Adrenal gland (tissue), 12 donors: Measurements from ENCODE around the gene SYNM. TPM values are rescaled to one million over a fixed set of nuclear protein-coding genes. Genes with fewer than 3 reads are reported as not detected.

Experiments
- DNase-seq, 7 donors: peaks; one replicate each; pipeline ENCODE4 v3.0.0-alpha.2; 2019 to 2020
- H3K27ac ChIP-seq, 5 donors: fragments of 200-600 bp; sonication (generic) in 4 of 5; 1 replicate in 3 of 5; 2 replicates in 2 of 5; pipeline versions ENCODE4 v1.5.1 to v1.8.0; 2016 to 2020; ENCODE audit warnings: mild to moderate bottlenecking in 1 of 5
- H3K27me3 ChIP-seq: fragments of 200-600 bp; 2 replicates; pipeline ENCODE4 v1.8.0; 2021
- H3K36me3 ChIP-seq, 2 donors: fragments of 200-600 bp; replicated peaks in 1 of 2; 1 replicate in 1 of 2; 2 replicates in 1 of 2; pipeline versions ENCODE4 v1.5.1 to v1.8.0; 2018 to 2022
- H3K4me1 ChIP-seq, 2 donors: fragments of 200-600 bp; replicated peaks in 1 of 2; 1 replicate in 1 of 2; 2 replicates in 1 of 2; pipeline versions ENCODE4 v1.5.1 to v1.8.0; 2018 to 2021
- H3K4me3 ChIP-seq, 4 donors: fragments of 200-600 bp; sonication (generic) in 3 of 4; one replicate each; pipeline ENCODE4 v1.5.1; 2016 to 2018
- H3K9me3 ChIP-seq, 3 donors: fragments of 200-600 bp; sonication (generic) in 1 of 3; replicated peaks in 1 of 3; 1 replicate in 2 of 3; 2 replicates in 1 of 3; pipeline versions ENCODE4 v1.5.1 to v1.8.0; 2016 to 2021
- POLR2A ChIP-seq, 2 donors: fragments of 450-650 bp; IDR thresholded peaks; one replicate each; pipeline ENCODE4 v1.6.1; 2017; ENCODE audit warnings: antibody characterized with exemption in 2 of 2, mild to moderate bottlenecking in 2 of 2, moderate library complexity in 1 of 2
- WGBS, 4 donors: extraction: QIAGEN DNeasy Blood & Tissue Kit in 2 of 4; methylation state at CpG; one replicate each; pipeline versions ENCODE4 v1.1.5 to v1.1.7; 2013 to 2017; 5-methylcytosine and 5-hydroxymethylcytosine counted together
- intact Hi-C, 2 donors: fragments of 100-400 bp; cut with DNase I; formaldehyde crosslinking; loops; one replicate each; pipeline versions ENCODE4 v1.14.1 to v1.15.0; 2022 to 2023
- polyA plus RNA-seq, 3 donors: library from polyadenylated mRNA; stranded (reverse); fragments of 200-250 nt in 2 of 3; fragments of 350-450 nt in 1 of 3; fragmentation: Illumina TruSeq in 1 of 3; extraction: RNeasy Lipid Tissue Mini Kit (QIAGEN cat#74804) in 1 of 3; gene quantifications; one replicate each; pipeline ENCODE4 v1.2.3, GENCODE V29; 2013 to 2014
- total RNA-seq, 9 donors: library from RNA; depleted of rRNA in 4 of 9; stranded (reverse); fragments of >200 nt in 4 of 9; fragments of 120-200 nt in 1 of 9; fragmentation: NEBNext Ultra II Directional in 1 of 9; extraction: Animal tissue kit (Norgen Biotek cat#: 25700) in 1 of 9; gene quantifications; one replicate each; pipeline versions ENCODE4 v1.1.0 to v1.2.4, GENCODE V29; 2013 to 2023
- TF ChIP-seq, protein P1 (sequence below), 6 experiments: fragments of 450-650 bp in 4 of 6; fragments of 200-600 bp in 2 of 6; sonication (generic) in 1 of 6; IDR thresholded peaks; 1 replicate in 5 of 6; 2 replicates in 1 of 6; pipeline versions ENCODE4 v1.5.1 to v1.8.0; 2016 to 2021; ENCODE audit warnings: antibody characterized with exemption in 6 of 6, mild to moderate bottlenecking in 2 of 6, moderate library complexity in 1 of 6
- donor health status: healthy with polysubstance abuse.
- donor health status: Bipolar disorder and iron deficiency.
- donor health status: DM: yes; HTN: yes; CAD: no.
- donor health status: DM: no; HTN: no; CAD: no.
- donor health status: DM: no; HTN: no; CAD: no.
- donor health status: DM: yes; HTN: yes; CAD: no.

SYNM gene
- total and polyA plus RNA-seq, 12 donors = 9.3 to 44.6 (median 33.2) TPM

DNA sequence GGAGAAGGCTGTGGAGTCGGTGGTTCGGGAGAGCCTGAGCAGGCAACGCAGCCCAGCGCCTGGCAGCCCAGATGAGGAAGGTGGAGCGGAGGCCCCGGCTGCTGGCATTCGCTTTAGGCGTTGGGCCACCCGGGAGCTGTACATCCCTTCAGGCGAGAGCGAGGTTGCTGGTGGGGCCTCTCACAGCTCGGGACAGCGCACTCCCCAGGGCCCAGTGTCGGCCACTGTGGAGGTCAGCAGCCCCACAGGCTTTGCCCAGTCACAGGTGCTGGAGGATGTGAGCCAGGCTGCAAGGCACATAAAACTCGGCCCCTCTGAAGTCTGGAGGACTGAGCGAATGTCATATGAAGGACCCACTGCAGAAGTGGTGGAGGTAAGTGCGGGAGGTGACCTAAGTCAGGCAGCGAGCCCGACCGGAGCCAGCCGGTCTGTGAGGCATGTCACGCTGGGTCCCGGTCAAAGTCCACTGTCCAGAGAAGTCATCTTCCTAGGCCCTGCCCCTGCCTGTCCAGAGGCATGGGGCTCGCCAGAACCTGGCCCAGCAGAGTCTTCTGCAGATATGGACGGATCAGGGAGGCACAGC lies 26.7 kb downstream of the SYNM start:
- TF ChIP-seq, protein P1, sequence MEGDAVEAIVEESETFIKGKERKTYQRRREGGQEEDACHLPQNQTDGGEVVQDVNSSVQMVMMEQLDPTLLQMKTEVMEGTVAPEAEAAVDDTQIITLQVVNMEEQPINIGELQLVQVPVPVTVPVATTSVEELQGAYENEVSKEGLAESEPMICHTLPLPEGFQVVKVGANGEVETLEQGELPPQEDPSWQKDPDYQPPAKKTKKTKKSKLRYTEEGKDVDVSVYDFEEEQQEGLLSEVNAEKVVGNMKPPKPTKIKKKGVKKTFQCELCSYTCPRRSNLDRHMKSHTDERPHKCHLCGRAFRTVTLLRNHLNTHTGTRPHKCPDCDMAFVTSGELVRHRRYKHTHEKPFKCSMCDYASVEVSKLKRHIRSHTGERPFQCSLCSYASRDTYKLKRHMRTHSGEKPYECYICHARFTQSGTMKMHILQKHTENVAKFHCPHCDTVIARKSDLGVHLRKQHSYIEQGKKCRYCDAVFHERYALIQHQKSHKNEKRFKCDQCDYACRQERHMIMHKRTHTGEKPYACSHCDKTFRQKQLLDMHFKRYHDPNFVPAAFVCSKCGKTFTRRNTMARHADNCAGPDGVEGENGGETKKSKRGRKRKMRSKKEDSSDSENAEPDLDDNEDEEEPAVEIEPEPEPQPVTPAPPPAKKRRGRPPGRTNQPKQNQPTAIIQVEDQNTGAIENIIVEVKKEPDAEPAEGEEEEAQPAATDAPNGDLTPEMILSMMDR (IDR thresholded peaks at IDR 0.05) = no peak
- no peak for TF ChIP-seq POLR2A (IDR thresholded peaks at IDR 0.05)
- no peaks in the 10 kb centered on the region for H3K9me3 ChIP-seq
- H3K27ac ChIP-seq = no peak overlapping the region
- no peak overlapping the region for H3K4me3 ChIP-seq
- intact Hi-C loops = no loop called here
- DNase-seq = peak in 4 of 7 donors; percentile 5 to 49 (median 15)
- H3K27me3 ChIP-seq = no peaks in the 10 kb centered on the region
- H3K4me1 ChIP-seq = peaks cover 3 to 13% of the 10 kb centered on the region in 2 donors
- WGBS, 4 donors = 92 to 96% (median 95%) methylated on average over 25 of the region's 25 CpGs
- peaks cover 0 to 39% of the 10 kb centered on the region in 2 donors for H3K36me3 ChIP-seq

DNA sequence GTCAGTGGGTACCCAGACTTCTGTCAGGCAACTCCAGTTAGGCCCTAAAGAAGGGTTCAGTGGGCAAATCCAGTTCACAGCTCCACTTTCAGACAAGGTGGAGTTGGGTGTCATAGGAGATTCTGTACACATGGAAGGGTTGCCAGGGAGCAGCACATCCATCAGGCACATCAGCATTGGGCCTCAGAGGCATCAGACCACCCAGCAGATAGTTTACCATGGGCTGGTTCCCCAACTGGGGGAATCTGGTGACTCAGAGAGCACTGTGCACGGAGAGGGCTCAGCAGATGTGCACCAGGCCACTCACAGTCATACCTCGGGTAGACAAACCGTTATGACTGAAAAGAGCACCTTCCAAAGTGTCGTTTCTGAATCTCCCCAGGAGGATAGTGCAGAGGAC lies 27.2 kb downstream of the SYNM start:
- intact Hi-C loops = no loop called here
- Histone ChIP-seq H3K4me1 (peaks cover 3 to 13% of the 10 kb centered on the region in 2 donors), H3K4me3 (no peak overlapping the region), H3K27me3 (no peaks in the 10 kb centered on the region), H3K36me3 (peaks cover 0 to 45% of the 10 kb centered on the region in 2 donors), H3K9me3 (no peaks in the 10 kb centered on the region), H3K27ac (no peak overlapping the region)
- no peak for TF ChIP-seq POLR2A (IDR thresholded peaks at IDR 0.05)
- TF ChIP-seq, protein P1 (IDR thresholded peaks at IDR 0.05) = no peak
- DNase-seq = no peak
- WGBS, 4 donors = 89 to 98% (median 93%) methylated on average over 4 of the region's 4 CpGs

- intact Hi-C loops = no loop called here
- peaks cover 3 to 13% of the 10 kb centered on the region in 2 donors for H3K4me1 ChIP-seq
- 87 to 91% (median 91%) methylated on average over 18 of the region's 18 CpGs for WGBS, 4 donors
- no peak overlapping the region for H3K4me3 ChIP-seq
- no peak overlapping the region for H3K27ac ChIP-seq
- TF ChIP-seq POLR2A (IDR thresholded peaks at IDR 0.05) = no peak
- TF ChIP-seq, protein P1 (IDR thresholded peaks at IDR 0.05) = no peak
- H3K27me3 ChIP-seq = no peaks in the 10 kb centered on the region
- H3K36me3 ChIP-seq = peaks cover 0 to 47% of the 10 kb centered on the region in 2 donors
- peak in 3 of 7 donors; percentile 9 to 50 (median 10) for DNase-seq
- H3K9me3 ChIP-seq = no peaks in the 10 kb centered on the region
Measured at GRCh38 chr15:99132634-99133287, 27.9 kb downstream of the SYNM start.

DNA sequence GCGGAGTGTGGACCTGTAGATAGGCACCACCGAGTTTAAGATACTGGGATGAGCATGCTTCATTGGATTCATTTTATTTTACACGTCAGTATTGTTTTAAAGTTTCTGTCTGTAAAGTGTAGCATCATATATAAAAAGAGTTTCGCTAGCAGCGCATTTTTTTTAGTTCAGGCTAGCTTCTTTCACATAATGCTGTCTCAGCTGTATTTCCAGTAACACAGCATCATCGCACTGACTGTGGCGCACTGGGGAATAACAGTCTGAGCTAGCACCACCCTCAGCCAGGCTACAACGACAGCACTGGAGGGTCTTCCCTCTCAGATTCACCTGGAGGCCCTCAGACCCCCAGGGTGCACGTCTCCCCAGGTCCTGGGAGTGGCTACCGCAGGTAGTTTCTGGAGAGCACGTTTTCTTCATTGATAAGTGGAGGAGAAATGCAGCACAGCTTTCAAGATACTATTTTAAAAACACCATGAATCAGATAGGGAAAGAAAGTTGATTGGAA lies 29.5 kb downstream of the SYNM start:
- H3K4me1 ChIP-seq = peaks cover 3 to 13% of the 10 kb centered on the region in 2 donors
- H3K36me3 ChIP-seq = peaks cover 0 to 41% of the 10 kb centered on the region in 2 donors
- no peaks in the 10 kb centered on the region for H3K9me3 ChIP-seq
- H3K4me3 ChIP-seq = no peak overlapping the region
- peak overlapping the region in 1 of 5 donors; percentile 10 for H3K27ac ChIP-seq
- intact Hi-C loops = no loop called here
- H3K27me3 ChIP-seq = no peaks in the 10 kb centered on the region
- DNase-seq = peak in 2 of 7 donors; percentile 10 to 33
- WGBS, 4 donors = 88 to 93% (median 89%) methylated on average over 10 to 11 of the region's 11 CpGs
- TF ChIP-seq POLR2A (IDR thresholded peaks at IDR 0.05) = no peak
- TF ChIP-seq, protein P1 (IDR thresholded peaks at IDR 0.05) = no peak
